Measurements from ENCODE around the gene FLYWCH1. TPM values are rescaled to one million over a fixed set of nuclear protein-coding genes. Genes with fewer than 3 reads are reported as not detected.

FLYWCH1 gene
- total and polyA plus RNA-seq, 2 of the 8 experiments (the other 6 are each of a cell fraction or from before 2014, with no cell fraction given) = 12.4 to 23.5 TPM

DNA sequence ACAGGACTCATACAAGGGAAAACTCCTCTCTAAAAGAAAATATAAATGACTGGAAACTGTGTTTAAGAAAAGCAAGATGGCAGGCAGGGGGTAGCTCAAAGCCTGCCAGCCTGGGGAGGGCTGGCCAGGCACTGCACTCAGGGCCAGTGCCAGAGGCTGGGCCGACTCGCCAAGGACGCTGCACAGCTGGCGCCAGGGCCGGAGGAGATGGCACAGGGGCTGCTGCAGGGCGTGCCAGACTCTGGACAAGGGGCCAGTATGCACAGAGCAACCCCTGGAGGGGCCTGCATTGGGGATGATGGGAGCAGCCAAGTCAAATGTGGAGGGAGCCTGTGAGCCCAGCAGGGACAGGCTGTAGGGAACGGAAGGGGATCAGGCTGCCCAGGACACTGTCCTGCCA lies 64.5 kb downstream of the FLYWCH1 start:
- Histone ChIP-seq H3K79me2 (ENCODE audit: control insufficient read depth in 1 of 2, insufficient read depth in 2 of 2, low read length in 2 of 2) (peaks cover 0 to 8% of the 10 kb centered on the region in 2 experiments; a peak in 2 of 4 replicates), H4K5ac (ENCODE audit: insufficient read length, low read depth, low read length) (no peak overlapping the region), H2BK5ac (ENCODE audit: low read depth, low read length) (no peak overlapping the region), H2AFZ (ENCODE audit: low read length) (no peak overlapping the region), H3K14ac (ENCODE audit: insufficient read length) (no peak overlapping the region), H3K4me3 (ENCODE audit: extremely low read depth in 1 of 4, insufficient read depth in 2 of 4, low read depth in 3 of 4, low read length in 4 of 4) (no peak overlapping the region), H2AK5ac (ENCODE audit: low read depth, low read length) (no peak overlapping the region), H2BK20ac (ENCODE audit: low read length) (no peak overlapping the region), H3K4ac (replicated peaks; ENCODE audit: insufficient read length, low read depth, low read length) (no peak overlapping the region), H3K36me3 (ENCODE audit: control insufficient read depth in 2 of 4, insufficient read depth in 4 of 4, low read length in 3 of 4) (peaks cover 20 to 46% (median 33%) of the 10 kb centered on the region in 4 experiments), H3K27me3 (replicated peaks in 1 of 4; ENCODE audit: control insufficient read depth in 3 of 4, extremely low read depth in 1 of 4, insufficient read depth in 3 of 4, low read length in 3 of 4) (no peaks in the 10 kb centered on the region), H3K27ac (ENCODE audit: low read depth, low read length) (no peak overlapping the region), H3K4me2 (ENCODE audit: insufficient read depth in 1 of 2, low read depth in 2 of 2, low read length in 2 of 2) (no peak overlapping the region), H2BK15ac (ENCODE audit: low read length) (no peak overlapping the region), H3K79me1 (ENCODE audit: low read depth, low read length) (peaks cover 15% of the 10 kb centered on the region), H2BK120ac (replicated peaks; ENCODE audit: low read depth, low read length) (no peak overlapping the region), H3K4me1 (replicated peaks in 1 of 4; ENCODE audit: control insufficient read depth in 3 of 4, insufficient read depth in 4 of 4, low read length in 3 of 4) (peaks cover 0 to 10% (median 6%) of the 10 kb centered on the region in 4 experiments; a peak in 5 of 7 replicates), H4K91ac (replicated peaks; ENCODE audit: insufficient read length, low read length) (no peak overlapping the region), H4K20me1 (replicated peaks in 1 of 2; ENCODE audit: control insufficient read depth in 1 of 2, insufficient read depth in 2 of 2, low read length in 2 of 2) (peaks cover 20 to 35% of the 10 kb centered on the region in 2 experiments), H3K9ac (replicated peaks in 1 of 4; ENCODE audit: extremely low read depth in 1 of 4, low read depth in 3 of 4, low read length in 3 of 4) (no peak overlapping the region), H3K18ac (ENCODE audit: extremely low read depth, low read length) (no peak overlapping the region), H3K23me2 (ENCODE audit: low read depth, low read length) (peaks cover 9% of the 10 kb centered on the region; the same call in 1 of the 2 replicates), H3K23ac (ENCODE audit: insufficient read length) (no peak overlapping the region), H2BK12ac (ENCODE audit: low read depth, low read length) (no peak overlapping the region), H3K9me3 (ENCODE audit: insufficient read depth in 2 of 2, low read depth in 1 of 2, low read length in 1 of 2) (no peaks in the 10 kb centered on the region), H4K8ac (ENCODE audit: extremely low read depth, insufficient read depth, low read length) (no peak overlapping the region), H3K56ac (replicated peaks; ENCODE audit: insufficient read length, low read depth, low read length) (no peak overlapping the region)
- WGBS, 2 experiments (ENCODE audit: extremely low coverage in 1 of 2, insufficient coverage in 1 of 2, insufficient read length in 1 of 2, insufficient replicate concordance in 2 of 2, low coverage in 1 of 2, low lambda C conversion rate in 2 of 2, missing lambda C conversion rate in 1 of 2) = 92% methylated on average over 7 of the region's 7 CpGs; no CpG with 5 or more reads in 1 of the 2 experiments
- CTCF ChIA-PET (ENCODE audit: partially characterized antibody) = interaction anchor here (0.8 to 1.4 kb wide), 5 partner anchors 9 to 202 kb away, joined by 3 to 4 read pairs (median 3); partner anchors contain the start of gene KREMEN2
- no peak for TF ChIP-seq NANOG (IDR thresholded peaks at IDR 0.05; ENCODE audit: insufficient read depth, low read depth, low read length, poor library complexity, severe bottlenecking)
- POLR2A ChIA-PET (ENCODE audit: partially characterized antibody) = interaction anchor here (1.0 to 25.4 kb wide), 6 partner anchors 10 to 103 kb away, joined by 3 to 455 read pairs (median 6); partner anchors contain the start of genes CLDN6, HCFC1R1, KREMEN2 and PAQR4
- no peak for DNase-seq (ENCODE audit: low read depth in 1 of 2, low spot score in 2 of 2)
- no peak for FAIRE-seq

Data from H1 (cell line).